ENCODE data around the gene MAEA.

MAEA gene

GRCh38 chr4:1261107-1261928 lies 28.4 kb upstream of the MAEA start:
- TF ChIP-seq, protein P1, sequence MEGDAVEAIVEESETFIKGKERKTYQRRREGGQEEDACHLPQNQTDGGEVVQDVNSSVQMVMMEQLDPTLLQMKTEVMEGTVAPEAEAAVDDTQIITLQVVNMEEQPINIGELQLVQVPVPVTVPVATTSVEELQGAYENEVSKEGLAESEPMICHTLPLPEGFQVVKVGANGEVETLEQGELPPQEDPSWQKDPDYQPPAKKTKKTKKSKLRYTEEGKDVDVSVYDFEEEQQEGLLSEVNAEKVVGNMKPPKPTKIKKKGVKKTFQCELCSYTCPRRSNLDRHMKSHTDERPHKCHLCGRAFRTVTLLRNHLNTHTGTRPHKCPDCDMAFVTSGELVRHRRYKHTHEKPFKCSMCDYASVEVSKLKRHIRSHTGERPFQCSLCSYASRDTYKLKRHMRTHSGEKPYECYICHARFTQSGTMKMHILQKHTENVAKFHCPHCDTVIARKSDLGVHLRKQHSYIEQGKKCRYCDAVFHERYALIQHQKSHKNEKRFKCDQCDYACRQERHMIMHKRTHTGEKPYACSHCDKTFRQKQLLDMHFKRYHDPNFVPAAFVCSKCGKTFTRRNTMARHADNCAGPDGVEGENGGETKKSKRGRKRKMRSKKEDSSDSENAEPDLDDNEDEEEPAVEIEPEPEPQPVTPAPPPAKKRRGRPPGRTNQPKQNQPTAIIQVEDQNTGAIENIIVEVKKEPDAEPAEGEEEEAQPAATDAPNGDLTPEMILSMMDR (IDR thresholded peaks at IDR 0.05; ENCODE audit: insufficient read depth, low read length, missing control alignments): no peak
- DNase-seq (ENCODE audit: low read depth, low spot score): no peak
- ChIA-PET POLR2A (interaction anchor here (1.2 kb wide), 1 partner anchor 12 kb away, joined by 3 read pairs; the partner anchor contains the start of gene CTBP1), CTCF (interaction anchor here (1.1 to 11.3 kb wide), 2 partner anchors 9 to 131 kb away, joined by 3 to 145 read pairs; no protein-coding TSS in a partner anchor)
- no peak overlapping the region for H3K4me3 ChIP-seq (ENCODE audit: low read depth, low read length)

DNA sequence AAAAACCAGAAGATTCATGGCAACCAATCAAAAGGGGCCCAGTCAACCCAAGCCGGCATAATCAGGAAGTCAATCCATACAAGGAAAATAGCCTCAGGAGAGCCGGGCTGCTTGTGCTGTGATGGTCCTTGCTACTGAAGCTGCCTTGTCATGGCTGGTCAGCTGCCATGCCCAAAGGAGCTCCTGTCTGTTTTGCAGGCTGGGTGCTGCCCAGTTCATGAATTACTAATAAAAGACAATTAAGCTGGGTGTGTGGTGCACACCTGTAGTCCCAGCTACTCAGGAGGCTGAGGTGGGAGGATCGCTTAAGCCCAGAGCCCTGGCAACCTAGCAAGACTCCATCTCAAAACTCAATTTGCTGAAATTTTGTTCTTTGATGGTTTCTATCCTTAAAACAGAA lies 24.7 kb upstream of the MAEA start:
- ChIA-PET CTCF (interaction anchor here (0.8 to 11.3 kb wide), 6 partner anchors 13 to 135 kb away, joined by 3 to 145 read pairs (median 4); no protein-coding TSS in a partner anchor), POLR2A (no interaction called here)
- no peak for DNase-seq (ENCODE audit: low read depth, low spot score)
- TF ChIP-seq, protein P1 (IDR thresholded peaks at IDR 0.05; ENCODE audit: insufficient read depth, low read length, missing control alignments): no peak
- no peak overlapping the region for H3K4me3 ChIP-seq (ENCODE audit: low read depth, low read length)

DNA sequence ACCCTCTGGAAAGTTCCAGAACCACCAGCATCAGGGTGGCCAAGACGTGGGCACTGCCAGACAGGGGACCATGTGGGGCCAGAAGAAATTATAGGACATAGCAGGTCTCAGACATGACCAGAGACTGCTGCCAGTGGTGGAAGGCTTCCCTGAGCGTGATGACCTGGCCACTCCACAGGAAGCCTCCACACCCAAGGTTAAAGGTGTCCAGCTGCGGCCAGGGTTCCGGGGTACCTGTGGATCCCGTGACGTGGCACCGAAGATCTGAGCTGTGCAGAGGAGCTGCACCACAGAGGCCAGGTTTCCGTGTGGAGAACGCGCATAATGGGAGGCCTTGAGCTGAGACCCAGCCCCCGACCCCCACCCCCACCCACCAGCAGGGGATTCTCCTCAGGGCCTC lies 24.3 kb upstream of the MAEA start:
- H3K4me3 ChIP-seq (ENCODE audit: low read depth, low read length): no peak overlapping the region
- CTCF ChIA-PET: interaction anchor here (0.8 to 11.3 kb wide), 5 partner anchors 12 to 135 kb away, joined by 3 to 145 read pairs (median 4); no protein-coding TSS in a partner anchor
- POLR2A ChIA-PET: no interaction called here
- TF ChIP-seq, protein P1 (IDR thresholded peaks at IDR 0.05; ENCODE audit: insufficient read depth, low read length, missing control alignments): no peak
- no peak for DNase-seq (ENCODE audit: low read depth, low spot score)

GRCh38 chr4:1266881-1267763 lies 22.6 kb upstream of the MAEA start:
- DNase-seq (ENCODE audit: low read depth, low spot score): no peak
- ChIA-PET POLR2A (no interaction called here), CTCF (interaction anchor here (0.7 to 11.3 kb wide), 20 partner anchors 9 to 525 kb away, joined by 3 to 145 read pairs (median 4); partner anchors contain the start of gene MAEA)
- no peak overlapping the region for H3K4me3 ChIP-seq (ENCODE audit: low read depth, low read length)
- TF ChIP-seq, protein P1 (IDR thresholded peaks at IDR 0.05; ENCODE audit: insufficient read depth, low read length, missing control alignments): no peak

DNA sequence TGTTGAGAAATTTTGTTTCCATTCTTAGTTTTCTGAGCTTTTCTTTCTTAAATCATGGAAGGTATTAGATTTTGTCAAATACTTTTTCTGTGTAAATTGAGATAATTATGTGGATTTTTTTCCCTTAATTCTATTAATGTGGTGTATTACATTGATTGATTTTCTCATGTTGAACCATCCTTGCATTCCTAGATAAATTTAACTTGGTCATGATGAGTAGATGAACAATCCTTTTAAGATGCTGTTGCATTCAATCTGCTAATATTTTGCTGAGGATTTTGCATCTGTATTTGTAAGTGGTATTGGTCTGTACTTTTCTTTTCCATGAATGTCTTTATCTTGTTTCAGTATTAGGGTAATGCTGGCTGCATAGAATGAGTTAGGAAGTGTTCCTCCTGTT lies 20.5 kb upstream of the MAEA start:
- ChIA-PET POLR2A (no interaction called here), CTCF (interaction anchor here (0.6 to 11.3 kb wide), 19 partner anchors 8 to 195 kb away, joined by 3 to 145 read pairs (median 4); partner anchors contain the start of gene MAEA)
- H3K4me3 ChIP-seq (ENCODE audit: low read depth, low read length): no peak overlapping the region
- DNase-seq (ENCODE audit: low read depth, low spot score): no peak
- TF ChIP-seq, protein P1 (IDR thresholded peaks at IDR 0.05; ENCODE audit: insufficient read depth, low read length, missing control alignments): no peak

All from AG04449 (cell line).